C4-2B (cell line): ENCODE measurements around the gene GLP1R.

Experiments
- H3K27ac ChIP-seq: fragments of 450-650 bp; 2 replicates; pipeline ENCODE4 v1.5.1; 2017
- ZFX ChIP-seq: fragments of 450-650 bp; IDR thresholded peaks from 2 replicates; pipeline ENCODE4 v1.6.1; 2017
- TF ChIP-seq, protein P1 (sequence below): fragments of 450-650 bp; conservative IDR thresholded peaks from 2 replicates; pipeline ENCODE4 v1.5.1; 2017; ENCODE audit warnings: mild to moderate bottlenecking

Gene GLP1R

GRCh38 chr6:39062014-39062740, 13.6 kb downstream of the GLP1R start:
- H3K27ac ChIP-seq = peak overlapping the region; percentile 70; the same call in 1 of the 2 replicates
- no peak for TF ChIP-seq ZFX
- TF ChIP-seq, protein P1, sequence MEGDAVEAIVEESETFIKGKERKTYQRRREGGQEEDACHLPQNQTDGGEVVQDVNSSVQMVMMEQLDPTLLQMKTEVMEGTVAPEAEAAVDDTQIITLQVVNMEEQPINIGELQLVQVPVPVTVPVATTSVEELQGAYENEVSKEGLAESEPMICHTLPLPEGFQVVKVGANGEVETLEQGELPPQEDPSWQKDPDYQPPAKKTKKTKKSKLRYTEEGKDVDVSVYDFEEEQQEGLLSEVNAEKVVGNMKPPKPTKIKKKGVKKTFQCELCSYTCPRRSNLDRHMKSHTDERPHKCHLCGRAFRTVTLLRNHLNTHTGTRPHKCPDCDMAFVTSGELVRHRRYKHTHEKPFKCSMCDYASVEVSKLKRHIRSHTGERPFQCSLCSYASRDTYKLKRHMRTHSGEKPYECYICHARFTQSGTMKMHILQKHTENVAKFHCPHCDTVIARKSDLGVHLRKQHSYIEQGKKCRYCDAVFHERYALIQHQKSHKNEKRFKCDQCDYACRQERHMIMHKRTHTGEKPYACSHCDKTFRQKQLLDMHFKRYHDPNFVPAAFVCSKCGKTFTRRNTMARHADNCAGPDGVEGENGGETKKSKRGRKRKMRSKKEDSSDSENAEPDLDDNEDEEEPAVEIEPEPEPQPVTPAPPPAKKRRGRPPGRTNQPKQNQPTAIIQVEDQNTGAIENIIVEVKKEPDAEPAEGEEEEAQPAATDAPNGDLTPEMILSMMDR = no peak

GRCh38 chr6:39063526-39063925, 14.9 kb downstream of the GLP1R start:
- no peak overlapping the region for H3K27ac ChIP-seq
- no peak for TF ChIP-seq ZFX
- TF ChIP-seq, protein P1 = no peak

- no peak overlapping the region for H3K27ac ChIP-seq
- TF ChIP-seq, protein P1 = no peak
- TF ChIP-seq ZFX = no peak
Measured at GRCh38 chr6:39065561-39065960, 17.0 kb downstream of the GLP1R start.

DNA sequence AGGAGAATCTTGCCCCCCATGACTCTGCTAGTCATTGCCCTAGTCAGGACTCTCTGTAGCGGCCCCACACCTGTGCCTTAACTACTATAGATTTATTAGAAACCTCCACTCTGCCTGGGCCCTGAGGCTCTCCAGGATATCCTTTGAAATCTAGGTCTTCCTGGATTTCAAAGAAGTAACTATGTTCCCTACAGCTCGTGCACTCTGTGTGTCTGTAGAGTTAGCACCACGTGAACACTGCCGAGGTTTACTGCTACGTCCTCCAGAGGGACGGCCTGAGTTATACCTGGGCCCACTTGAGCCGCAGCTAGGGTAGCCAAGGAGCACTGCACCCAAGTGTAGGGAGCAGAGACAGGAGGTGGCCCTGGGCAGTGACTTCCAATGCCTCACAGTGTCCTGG, 19.8 kb downstream of the GLP1R start:
- H3K27ac ChIP-seq = no peak overlapping the region
- TF ChIP-seq, protein P1 = no peak
- TF ChIP-seq ZFX = no peak

- no peak for TF ChIP-seq ZFX
- TF ChIP-seq, protein P1 = no peak
- H3K27ac ChIP-seq = no peak overlapping the region
Measured at GRCh38 chr6:39072830-39073229, 24.2 kb downstream of the GLP1R start.

DNA sequence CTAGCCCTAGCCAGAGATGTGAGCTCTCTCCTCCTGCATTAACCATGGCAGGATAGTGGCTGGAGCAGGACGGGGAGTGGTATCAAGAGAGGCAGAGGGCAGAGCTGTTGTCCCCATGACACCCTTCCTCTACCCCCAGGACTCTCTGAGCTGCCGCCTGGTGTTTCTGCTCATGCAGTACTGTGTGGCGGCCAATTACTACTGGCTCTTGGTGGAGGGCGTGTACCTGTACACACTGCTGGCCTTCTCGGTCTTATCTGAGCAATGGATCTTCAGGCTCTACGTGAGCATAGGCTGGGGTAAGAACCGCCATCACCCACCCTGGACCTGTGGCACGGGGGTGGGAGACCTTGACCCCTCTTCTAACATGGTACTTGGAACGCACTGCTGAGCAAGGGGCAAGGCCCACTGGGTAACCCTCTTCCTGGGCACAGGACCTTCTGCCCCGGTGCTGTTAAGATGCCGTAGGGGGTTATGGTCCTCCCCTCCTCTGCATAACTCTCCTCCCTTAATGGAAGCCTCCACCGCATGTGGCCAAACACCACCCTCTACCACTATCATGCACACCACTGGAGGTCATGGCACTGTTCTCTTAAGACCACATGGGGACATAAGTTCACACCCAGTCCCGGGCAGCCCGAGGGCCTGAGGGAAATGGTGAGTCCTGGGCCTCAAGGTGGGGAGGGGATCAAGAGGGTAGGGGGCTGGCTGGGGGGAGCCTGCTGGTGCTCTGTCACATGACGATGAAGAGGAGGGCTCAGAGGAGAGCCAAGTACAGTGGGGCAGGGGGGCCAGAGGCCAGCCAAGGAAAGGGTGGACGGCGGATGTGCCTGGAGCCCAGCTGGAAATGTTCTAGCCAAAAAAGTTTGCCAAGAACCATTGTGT, 25.1 kb downstream of the GLP1R start:
- TF ChIP-seq, protein P1 = no peak
- no peak for TF ChIP-seq ZFX
- H3K27ac ChIP-seq = no peak overlapping the region

- no peak overlapping the region for H3K27ac ChIP-seq
- no peak for TF ChIP-seq ZFX
- TF ChIP-seq, protein P1 = no peak
Measured at GRCh38 chr6:39074486-39074885, 25.9 kb downstream of the GLP1R start.
